DMS153 (cell line): ENCODE measurements around the gene AK2.

Experiments used
- DNase-seq: peaks from one replicate; lab custom pipeline; 2025; lab: John Stamatoyannopoulos, UW

The AK2 gene

DNA sequence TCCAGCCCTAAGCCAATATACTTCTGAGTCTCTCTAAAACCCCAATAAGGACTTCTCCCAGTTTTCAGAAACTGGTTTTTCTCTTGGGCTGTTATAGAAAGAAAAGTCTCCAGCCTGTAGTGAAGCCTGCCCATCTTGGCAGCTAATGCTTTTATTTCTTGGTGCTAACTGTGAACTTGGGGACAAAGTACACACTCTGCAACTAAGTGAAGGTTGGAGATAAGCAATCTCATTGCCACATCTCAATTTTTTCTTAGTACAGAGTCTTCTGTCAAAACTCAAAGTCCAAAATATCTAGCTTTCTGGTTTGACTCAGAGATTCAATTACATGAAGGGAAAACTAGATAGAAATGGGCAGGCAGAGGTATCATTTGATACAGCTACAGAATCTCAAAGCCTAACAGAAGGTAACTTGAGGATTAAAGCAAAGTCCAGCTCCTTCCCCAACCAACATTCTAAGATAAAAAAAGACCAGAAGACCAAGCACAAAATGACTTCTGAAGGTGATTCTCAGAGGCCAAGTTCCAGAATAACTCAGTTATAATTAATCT is 14.0 kb downstream of the AK2 start:
- DNase-seq, result no peak

DNA sequence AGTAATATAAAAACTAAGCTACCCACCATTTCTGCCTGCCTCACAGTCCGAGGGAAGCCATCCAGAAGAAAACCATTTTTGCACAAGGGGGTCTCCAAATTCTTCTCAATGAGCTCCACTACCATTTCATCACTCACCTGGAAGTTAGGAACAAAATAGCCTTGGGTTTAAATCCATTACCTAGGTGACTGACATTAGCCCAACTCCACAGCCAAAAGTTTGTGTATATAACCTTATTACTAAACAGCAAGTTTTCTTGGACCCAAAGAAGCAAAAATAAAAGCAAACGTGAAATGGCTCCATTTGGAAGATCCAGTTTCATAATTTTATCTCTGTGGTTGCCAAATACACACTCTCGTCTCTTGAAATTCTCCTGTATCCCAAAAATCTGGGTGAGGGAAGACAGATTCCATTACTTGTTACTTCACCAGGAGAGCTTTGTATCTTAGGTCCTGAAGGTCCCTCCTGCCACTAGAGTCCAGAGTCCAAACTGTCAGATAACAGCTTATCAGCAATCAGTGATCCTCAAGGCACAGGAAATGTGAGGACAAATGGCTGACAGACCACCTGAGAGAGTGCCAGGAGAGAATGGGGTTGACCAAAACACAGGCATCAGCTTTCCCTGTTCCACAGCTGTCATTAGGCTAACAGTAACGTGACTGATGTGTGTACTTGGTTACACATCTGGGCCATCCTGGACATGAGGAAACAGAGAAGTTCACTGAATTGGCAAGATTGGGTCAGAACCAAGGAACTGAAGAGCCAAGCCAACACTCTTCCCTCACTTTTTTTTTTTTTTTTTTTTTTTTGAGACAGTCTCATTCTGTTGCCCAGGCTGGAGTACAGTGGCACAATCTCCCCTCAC is 14.9 kb downstream of the AK2 start:
- no peak for DNase-seq

DNA sequence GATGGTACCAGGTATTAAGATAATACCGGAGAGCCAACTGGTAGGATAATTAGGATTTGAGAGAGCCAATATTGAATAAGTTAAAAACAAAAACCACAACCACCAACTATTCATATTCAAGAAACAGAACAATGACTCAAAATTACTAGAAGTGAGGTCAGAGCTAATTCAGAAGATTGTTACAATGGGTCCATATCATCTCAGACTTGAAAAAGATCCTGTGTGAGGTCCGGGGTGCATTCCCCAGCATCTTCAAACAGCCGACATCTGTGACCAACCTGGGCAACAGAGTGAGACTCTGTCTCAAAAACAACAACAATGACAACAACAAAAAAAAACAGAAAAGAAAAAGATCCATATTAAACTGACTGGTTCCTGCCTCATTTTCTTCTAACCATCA is 18.6 kb downstream of the AK2 start:
- no peak for DNase-seq

DNA sequence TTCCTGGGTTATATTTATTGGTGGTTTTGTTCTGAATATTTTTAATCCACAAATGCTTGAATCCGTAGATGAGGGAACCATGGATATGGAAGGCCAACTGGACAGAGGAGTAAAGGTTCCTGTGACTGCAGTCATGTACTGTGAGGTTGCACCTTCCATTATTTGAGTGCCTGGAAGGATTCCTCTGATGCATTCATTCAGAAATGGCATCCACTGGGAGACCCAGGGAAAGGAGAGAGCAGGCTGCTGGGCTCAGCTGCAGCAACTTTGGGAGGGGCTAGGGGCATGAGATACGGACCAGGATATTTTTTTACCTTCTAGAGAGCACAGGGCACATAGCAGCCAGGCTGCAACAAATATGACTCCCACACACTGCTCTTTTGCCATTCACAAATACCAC is 19.5 kb downstream of the AK2 start:
- no peak for DNase-seq

DNA sequence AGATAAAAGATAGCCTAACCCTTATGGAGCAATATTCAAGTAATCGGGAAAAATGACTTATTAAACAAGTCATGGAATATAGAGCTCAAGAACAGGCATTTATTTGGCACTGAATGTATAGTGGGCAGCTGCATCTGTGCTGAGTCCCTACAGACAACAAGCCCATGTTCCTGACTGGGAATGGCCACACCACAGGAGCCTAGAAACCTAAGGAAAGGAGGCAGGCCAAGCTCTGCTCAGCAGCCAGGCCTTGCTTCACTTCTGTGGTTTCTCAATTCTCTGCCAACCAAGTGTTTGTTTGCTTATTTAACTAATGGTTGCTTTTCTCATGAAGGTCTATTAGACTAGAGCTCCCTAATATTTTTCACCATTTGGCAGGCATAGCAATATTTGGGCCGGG is 21.5 kb downstream of the AK2 start:
- no peak for DNase-seq

DNA sequence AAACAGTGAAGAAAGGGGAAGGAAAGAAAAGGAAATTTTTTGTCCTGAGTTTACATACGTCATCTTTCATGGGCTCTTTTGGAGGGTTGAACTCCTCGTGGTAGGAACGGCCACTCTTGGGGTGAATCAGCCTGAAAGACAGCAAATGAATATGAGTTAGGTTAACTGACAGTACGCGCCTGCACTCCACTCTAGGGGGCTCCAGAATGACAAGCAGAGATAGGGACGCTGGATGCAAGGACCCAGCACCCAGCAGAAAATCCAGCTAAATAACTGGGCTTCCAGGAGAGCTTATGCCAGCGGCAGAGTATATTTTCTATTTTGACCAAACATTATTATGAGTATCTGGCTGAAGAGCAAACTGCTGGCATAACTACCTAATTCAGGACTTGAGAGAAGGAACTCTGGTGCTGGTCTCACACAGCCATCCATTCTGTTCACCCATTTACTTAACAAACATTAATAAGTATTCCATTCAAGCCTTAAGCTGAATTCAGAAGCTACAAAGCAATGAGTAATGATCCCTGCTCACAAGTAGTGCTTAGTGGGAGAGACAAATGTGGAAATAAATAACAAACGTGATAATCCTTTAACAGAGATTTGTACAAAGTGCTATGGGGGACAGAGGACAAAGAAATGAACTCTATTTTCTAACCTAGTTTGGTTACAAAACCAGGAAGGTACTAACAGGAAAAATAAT is 22.1 kb downstream of the AK2 start:
- no peak for DNase-seq

DNA sequence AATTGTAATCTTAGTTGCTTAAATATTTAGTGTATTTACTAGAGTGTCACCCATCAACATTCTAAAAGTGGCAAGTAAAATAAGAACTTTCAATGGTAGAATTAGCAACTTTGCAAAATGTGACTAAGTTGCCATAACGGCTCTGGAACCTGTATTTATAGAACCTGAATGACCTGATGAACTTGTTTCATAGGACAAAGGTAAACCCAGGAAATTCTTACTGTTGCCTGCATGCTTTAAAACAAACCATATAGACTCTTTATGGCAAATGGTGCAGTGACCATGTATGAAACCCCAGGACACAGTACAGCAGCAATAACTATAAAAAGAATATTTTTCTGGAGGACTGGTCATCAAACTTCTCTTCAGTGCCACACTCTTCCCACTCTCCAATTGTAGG is 22.9 kb downstream of the AK2 start:
- no peak for DNase-seq

DNA sequence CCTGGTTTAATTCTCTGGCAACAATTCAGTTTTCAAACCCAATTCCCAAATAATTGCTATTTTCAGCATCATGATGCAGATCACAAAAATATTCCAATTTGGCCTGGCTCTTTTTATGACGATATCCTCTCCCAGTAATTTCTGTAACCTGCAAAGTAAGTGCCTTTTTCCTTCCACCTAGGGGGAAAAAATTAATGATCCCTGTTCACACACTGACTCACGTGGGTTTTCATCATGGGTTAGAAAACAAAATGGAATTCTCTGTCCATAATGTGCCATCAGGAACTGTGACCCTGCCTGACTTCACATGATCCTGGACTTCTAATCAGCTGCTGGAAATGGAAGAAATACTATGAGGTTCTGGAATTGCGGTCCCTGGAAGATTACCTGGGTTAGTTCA is 24.5 kb downstream of the AK2 start:
- no peak for DNase-seq

DNA sequence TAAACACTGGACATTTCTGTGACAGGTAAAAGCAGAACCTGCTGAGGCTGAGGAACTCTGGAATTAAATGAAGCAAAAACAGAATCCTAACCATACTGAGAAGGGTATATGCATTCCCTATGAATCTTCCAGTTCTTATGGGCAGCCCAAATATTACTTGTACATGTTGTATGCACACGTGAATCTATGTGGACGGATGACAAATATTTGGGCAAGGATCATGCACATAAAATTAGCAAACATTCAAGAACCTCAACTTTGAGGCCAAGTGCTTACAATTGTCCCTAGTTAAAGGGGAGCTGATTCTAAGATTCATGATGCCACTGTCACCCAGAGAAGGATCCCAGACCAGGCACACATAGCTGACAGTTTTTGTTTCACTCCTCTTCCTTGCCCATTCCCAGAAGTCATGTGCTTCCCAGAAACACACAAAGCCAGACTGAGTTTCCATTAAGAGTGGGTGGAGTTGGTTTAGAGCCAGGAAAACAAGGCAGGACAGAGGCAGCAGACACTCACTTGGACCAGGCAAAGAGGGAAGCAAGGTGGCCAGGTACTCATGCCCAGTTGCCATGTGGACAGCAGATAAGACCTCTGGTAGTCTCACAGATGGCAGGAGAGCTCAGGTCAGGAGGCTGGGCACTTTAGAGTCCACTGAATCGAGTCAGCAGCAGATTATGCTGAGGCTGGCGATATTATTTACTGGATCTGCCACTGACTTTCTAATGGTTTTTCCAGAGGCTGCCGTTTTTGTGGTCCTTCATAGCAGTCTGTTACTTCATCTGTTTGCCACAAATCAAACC is 25.6 kb downstream of the AK2 start:
- DNase-seq, result peak; percentile 63

DNA sequence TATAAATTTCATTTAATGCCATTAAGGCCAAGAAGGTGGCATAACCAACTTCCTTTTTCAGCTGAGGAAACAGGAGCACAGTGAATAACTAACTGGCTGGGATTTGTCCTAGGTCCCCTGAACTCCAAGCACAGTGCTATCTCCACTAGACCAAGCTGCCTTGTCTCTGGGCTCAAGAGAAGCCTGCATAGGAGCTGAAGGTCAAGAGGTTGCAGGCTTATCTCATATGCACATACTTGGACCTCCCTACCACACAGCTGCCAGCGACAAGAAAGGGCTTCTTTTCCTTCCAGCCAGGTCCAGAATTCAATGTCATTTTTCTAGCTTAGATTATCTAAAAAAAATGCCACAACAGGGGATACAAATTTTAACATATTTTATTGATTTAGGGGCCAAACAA is 27.1 kb downstream of the AK2 start:
- no peak for DNase-seq

DNA sequence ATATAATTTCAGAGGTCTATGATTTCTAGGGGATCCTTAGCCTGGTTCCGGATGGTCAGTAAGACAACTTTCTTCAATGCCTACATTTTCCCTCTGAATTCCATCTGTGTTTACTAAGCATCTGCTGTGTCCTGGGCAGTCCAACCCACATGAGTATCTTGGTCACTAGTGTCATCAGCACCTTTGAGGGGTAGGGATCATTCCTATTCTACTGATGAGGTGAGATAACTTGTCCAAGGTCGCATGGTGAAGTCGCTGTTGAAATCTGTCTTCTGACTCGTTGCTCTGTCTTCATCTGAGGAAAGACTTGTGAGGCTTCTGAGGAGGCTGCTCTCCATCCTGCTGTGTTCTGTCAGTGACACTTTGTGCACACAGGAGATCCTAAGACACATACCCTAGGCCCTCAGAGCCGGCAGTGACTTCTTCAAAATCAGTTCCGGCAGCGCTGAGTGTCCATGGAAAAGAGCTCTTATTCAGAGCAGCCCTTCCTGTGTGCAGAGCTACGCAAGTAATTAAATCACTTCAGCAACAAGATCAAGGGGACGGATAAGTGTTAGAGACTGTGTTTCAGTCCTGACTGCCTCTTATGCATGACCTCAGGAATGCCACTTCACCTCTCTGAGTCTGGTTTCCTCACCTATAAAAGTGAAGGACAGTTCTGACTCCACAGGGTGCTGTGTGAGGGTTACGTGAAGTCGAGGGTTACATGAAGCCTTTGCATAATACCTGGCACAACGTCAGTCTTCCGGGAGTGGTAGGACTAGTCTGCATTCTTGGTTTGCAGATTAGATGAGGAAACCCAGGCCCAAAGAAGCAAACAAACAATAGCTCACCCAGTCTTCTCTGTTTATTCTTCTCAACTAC is 28.4 kb downstream of the AK2 start:
- DNase-seq, result peak; percentile 43

DNA sequence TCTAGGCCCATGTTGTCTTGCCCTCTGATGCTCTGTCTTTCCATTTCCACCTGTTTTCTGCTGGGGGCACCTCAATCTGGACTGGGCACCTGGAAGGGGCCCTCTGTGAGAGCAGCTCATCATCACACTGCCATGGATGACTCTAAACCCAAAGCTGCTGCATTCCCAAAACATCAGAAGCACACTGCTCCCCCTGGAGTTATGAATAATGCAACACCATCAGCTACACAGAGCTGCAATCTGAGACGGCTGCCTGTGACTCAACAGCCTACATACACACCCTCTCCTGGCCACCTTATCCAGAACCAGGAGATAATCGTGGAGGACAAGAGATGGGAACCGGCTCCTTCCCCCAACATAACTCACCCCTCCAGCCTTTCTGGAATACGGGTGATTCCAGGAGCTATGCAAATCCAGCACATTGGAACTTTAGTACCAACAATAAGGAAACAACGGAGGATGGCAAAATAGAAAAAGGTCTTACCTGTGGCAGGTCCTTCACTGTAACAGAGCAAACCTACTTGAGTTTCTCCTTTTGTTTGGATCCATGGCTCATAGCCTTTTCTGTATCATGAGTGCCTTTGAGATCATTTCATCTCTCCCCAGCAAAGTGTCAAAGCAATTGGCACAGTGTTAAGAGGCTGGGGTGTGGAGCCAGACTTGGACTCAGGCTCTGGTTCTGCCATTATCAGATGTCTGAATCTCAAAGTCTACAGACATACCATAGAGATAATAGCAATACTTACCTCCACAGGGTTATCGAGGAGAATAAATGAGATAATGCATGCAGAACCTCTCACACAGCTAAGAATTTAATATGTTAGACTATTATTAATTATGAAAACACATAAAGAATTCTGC is 29.3 kb downstream of the AK2 start:
- peak; percentile 72 for DNase-seq

DNA sequence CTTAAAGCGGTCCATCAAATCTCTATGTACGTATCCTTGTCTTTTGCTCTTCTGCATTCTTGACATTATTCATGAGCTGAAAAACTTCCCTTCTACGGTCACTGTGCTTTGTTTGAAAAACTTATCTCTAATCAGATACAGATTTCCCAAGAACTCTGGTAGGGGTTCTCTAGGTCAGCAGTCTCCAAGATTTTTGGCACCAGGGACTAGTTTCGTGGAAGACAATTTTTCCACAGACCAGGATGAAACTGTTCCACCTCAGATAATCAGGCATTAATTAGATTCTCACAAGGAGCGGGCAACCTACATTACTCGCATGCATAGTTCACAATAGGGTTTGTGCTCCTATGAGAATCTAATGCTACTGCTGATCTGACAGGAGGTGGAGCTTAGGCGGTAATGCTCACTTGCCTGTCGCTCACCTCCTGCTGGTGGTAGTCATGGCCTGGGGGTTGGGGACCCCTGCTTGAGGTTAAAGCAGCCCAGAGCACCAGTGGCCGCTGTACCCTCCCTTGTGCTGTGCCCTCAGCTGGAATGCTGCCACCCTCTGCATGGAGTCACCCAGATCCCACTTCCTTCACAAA is 30.8 kb downstream of the AK2 start:
- no peak for DNase-seq

DNA sequence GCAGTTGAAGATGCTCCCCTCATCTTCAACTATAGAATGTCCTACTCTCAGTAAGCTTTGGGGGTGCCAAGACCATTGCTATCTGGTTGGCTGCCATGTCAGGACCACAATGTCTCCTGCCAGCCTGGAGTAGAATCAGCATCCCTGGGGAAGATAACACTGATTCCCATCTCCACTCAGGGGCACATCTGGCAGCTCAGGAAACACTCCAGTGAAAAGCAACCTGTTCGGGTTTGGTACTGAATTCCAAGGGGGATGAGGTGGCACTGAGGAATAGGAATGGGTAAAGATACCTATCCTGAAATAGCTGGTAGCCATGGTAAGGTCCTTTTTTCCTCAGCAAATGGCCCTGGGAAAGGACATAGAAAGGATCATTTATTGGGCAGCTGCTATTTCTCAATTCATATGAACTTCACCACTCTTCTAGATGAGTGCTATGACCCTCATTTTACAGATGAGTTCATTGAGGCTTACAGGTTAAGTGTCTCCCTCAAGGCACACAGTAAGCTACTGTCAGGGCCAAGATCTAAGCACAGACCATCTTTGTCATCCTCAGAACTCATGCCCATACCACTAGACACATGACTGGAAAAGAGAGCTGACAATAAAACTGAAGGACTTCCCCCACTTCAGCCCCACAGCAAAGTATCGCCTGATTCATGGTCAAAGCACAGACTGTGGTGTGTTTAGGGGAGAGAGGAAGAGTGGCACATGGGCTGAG is 31.4 kb downstream of the AK2 start:
- no peak for DNase-seq

DNA sequence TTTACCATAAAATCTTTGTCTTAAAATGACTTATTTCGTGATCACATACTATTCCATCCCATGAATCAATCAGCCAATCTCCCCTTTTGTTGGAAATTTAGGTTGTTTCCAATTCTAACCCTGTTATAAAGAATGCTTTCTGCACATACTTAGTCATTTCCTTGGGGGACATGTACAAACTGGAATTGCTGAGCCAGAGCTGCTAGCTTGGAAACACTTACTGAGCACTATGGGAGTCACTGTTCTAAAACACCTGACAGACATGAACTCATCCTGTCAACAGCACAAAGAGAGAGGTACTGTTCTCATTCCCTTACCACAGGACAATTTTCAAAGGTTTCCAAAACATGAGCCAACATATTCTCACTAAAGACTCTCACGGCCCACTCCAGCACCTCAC is 32.1 kb downstream of the AK2 start:
- DNase-seq, result no peak

DNA sequence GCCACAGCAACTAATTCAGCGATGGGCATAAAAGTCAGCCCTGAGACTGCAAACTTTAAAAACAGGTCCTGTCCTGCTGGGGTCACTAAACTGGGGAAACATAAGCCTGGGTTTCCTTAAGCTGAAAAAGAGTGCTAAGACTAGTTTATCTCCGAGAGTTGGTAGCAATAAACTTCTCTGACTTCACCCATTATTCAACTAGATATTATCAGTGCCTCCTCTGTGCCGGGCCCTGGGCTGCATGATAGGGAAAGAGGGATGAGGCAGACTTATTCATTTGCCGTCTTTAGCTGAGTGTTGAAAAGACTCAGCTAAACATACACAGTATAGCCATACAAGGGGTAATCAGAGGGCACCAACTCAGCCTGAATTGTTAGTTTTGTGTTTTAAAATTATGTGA is 33.0 kb downstream of the AK2 start:
- no peak for DNase-seq

DNA sequence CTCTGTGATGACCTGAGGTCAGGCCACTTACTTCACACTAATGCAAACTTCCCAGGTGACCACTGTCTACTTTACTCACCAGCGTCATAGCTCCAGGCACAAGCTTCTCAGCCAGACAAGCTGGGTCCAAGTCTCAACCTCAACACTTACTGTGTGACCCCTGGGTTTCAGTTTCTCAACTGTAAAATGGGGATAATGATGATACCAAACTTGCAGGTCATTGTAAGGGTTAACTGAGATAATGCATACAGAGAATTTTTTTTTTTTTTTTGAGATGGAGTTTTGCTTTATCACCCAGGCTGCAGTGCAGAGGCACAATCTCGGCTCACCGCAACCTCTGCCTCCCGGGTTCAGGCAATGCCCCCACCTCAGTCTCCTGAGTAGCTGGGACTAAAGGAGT is 34.7 kb downstream of the AK2 start:
- no peak for DNase-seq

DNA sequence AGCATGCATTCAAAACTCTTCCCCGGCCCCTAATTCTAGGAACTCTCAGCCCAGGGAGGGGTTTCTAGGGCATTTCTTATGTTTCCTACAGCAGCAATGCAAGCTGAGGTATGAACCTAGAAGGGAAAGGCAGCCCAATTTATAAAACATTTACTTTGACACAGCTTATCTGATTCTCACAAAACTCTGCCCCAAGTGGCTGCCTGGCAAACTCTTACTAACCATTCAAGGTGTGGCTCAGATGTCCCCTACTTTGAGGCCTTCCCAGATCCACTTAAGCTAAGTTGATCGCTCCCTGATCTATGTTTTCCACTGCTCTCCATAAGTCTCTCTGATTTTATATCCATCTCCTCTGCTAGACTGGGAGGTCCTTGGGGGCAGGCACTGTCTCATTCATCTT is 35.4 kb downstream of the AK2 start:
- DNase-seq, result no peak

DNA sequence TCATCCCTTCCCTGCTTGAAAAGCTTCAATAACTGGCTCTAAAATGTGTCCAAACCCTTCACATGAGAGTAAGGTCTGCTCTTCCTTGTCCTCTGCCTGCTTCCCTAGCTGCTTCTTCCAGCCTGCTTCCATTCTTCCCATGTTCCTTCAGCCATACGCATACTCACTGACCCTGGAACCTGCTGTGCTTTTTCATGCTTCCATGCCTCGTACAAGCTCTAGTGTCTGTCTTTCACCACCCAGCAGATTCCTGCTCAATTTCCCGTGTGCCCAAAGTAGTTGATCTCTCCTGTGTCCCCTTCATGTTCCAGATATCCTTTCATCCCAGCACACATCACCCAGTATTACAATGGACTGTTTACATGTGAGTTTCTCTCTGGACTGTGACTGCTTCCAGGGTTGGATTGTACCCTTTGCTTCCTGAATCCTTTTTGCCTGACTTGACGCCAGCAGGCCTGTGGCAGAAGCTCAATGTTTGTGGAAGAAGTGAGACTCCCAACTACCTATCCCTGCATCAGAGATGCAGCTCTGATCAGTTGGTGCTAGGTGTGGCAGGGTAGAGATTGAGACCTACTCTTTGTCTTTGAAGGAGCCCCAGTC is 36.2 kb downstream of the AK2 start:
- no peak for DNase-seq
